Measurements from ENCODE around the gene EIPR1. TPM values are rescaled to one million over a fixed set of nuclear protein-coding genes. Genes with fewer than 3 reads are reported as not detected.
A peak's percentile ranks its signal among the peaks of the same experiment; 100 is the strongest.

EIPR1 gene
- total and polyA plus RNA-seq, 2 of the 13 experiments (the other 11 are each of a cell fraction or from before 2014, with no cell fraction given): 70.0 to 96.3 TPM

DNA sequence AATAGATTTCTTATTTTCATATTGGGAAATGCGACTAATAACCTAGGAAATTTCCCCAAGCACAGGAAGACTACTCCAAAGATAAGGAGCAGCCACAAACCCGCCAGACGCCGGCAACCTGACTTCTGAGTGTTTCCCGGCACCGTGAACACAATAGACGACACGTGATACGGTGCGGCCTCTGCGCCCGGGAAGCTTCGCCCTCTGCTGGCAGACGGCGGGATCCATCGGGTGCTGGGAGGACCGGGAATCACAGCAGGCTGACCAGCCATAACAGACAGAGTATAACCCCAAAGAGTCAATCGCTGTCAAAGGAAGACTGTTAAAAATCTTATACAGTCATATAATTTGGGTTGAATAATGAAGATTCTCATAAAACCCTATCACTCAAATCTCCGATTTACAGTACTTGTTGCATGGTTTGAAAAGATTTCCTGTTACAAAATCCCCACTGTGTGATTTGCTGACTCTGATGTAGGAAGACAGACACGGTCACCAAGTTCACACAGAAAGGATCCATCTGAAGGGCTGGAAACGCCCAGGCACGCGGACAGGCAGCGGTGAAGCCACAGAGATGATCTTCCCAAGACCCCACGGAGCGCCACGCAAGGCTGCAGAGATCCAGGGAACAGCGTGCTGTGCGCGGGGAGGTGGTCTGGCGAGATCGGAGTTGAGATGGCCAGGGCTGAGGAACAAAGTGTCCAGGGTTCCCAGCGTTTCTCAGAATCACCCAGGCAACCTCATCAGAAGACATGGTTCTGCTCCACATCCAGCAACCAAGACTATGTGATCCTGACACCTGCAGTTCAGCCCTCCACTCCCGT is 73.8 kb downstream of the EIPR1 start (continued):
- TF ChIP-seq ZNF780A (CRISPR knock-in tag; IDR thresholded peaks at IDR 0.05) (no peak), NPAS2 (CRISPR knock-in tag; IDR thresholded peaks at IDR 0.05; ENCODE audit: borderline replicate concordance) (no peak), PAF1 (CRISPR knock-in tag; IDR thresholded peaks at IDR 0.05) (no peak), THYN1 (CRISPR knock-in tag; IDR thresholded peaks at IDR 0.05; ENCODE audit: borderline replicate concordance, low read depth) (no peak), MAFK (conservative IDR thresholded peaks at IDR 0.05 in 1 of 2, IDR thresholded peaks at IDR 0.05 in 1 of 2; ENCODE audit: low read length in 2 of 2) (no peak), FOSL1 (CRISPR knock-in tag; IDR thresholded peaks at IDR 0.05; ENCODE audit: borderline replicate concordance) (no peak), CENPX (CRISPR knock-in tag; IDR thresholded peaks at IDR 0.05) (no peak), ZNF180 (CRISPR knock-in tag; IDR thresholded peaks at IDR 0.05; ENCODE audit: borderline replicate concordance, low read depth) (no peak), AHR (CRISPR knock-in tag; IDR thresholded peaks at IDR 0.05) (no peak), ZNF629 (CRISPR knock-in tag; conservative IDR thresholded peaks at IDR 0.05) (no peak)
- TF ChIP-seq, protein P1, sequence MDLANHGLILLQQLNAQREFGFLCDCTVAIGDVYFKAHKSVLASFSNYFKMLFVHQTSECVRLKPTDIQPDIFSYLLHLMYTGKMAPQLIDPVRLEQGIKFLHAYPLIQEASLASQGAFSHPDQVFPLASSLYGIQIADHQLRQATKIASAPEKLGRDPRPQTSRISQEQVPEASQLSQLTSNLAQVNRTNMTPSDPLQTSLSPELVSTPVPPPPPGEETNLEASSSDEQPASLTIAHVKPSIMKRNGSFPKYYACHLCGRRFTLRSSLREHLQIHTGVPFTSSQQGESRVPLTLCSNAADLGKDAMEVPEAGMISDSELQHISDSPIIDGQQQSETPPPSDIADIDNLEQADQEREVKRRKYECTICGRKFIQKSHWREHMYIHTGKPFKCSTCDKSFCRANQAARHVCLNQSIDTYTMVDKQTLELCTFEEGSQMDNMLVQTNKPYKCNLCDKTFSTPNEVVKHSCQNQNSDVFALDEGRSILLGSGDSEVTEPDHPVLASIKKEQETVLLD (CRISPR knock-in tag; IDR thresholded peaks at IDR 0.05; ENCODE audit: low read depth): no peak; the same call in 1 of the 2 replicates
- TF ChIP-seq, protein P2, sequence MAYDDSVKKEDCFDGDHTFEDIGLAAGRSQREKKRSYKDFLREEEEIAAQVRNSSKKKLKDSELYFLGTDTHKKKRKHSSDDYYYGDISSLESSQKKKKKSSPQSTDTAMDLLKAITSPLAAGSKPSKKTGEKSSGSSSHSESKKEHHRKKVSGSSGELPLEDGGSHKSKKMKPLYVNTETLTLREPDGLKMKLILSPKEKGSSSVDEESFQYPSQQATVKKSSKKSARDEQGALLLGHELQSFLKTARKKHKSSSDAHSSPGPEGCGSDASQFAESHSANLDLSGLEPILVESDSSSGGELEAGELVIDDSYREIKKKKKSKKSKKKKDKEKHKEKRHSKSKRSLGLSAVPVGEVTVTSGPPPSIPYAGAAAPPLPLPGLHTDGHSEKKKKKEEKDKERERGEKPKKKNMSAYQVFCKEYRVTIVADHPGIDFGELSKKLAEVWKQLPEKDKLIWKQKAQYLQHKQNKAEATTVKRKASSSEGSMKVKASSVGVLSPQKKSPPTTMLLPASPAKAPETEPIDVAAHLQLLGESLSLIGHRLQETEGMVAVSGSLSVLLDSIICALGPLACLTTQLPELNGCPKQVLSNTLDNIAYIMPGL (CRISPR knock-in tag; IDR thresholded peaks at IDR 0.05; ENCODE audit: borderline replicate concordance in 1 of 2, low read depth in 1 of 2): peak; percentile 59 to 78; a peak in 3 of 4 replicates
- TF ChIP-seq, protein P3, sequence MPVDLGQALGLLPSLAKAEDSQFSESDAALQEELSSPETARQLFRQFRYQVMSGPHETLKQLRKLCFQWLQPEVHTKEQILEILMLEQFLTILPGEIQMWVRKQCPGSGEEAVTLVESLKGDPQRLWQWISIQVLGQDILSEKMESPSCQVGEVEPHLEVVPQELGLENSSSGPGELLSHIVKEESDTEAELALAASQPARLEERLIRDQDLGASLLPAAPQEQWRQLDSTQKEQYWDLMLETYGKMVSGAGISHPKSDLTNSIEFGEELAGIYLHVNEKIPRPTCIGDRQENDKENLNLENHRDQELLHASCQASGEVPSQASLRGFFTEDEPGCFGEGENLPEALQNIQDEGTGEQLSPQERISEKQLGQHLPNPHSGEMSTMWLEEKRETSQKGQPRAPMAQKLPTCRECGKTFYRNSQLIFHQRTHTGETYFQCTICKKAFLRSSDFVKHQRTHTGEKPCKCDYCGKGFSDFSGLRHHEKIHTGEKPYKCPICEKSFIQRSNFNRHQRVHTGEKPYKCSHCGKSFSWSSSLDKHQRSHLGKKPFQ (CRISPR knock-in tag; IDR thresholded peaks at IDR 0.05; ENCODE audit: insufficient replicate concordance): no peak
- TF ChIP-seq, protein P4, sequence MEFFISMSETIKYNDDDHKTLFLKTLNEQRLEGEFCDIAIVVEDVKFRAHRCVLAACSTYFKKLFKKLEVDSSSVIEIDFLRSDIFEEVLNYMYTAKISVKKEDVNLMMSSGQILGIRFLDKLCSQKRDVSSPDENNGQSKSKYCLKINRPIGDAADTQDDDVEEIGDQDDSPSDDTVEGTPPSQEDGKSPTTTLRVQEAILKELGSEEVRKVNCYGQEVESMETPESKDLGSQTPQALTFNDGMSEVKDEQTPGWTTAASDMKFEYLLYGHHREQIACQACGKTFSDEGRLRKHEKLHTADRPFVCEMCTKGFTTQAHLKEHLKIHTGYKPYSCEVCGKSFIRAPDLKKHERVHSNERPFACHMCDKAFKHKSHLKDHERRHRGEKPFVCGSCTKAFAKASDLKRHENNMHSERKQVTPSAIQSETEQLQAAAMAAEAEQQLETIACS (CRISPR knock-in tag; IDR thresholded peaks at IDR 0.05): no peak
- TF ChIP-seq, protein P5, sequence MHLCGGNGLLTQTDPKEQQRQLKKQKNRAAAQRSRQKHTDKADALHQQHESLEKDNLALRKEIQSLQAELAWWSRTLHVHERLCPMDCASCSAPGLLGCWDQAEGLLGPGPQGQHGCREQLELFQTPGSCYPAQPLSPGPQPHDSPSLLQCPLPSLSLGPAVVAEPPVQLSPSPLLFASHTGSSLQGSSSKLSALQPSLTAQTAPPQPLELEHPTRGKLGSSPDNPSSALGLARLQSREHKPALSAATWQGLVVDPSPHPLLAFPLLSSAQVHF (CRISPR knock-in tag; IDR thresholded peaks at IDR 0.05): 0 out of 2 replicates have a peak, but pooled peaks have one; percentile 53
- TF ChIP-seq, protein P6, sequence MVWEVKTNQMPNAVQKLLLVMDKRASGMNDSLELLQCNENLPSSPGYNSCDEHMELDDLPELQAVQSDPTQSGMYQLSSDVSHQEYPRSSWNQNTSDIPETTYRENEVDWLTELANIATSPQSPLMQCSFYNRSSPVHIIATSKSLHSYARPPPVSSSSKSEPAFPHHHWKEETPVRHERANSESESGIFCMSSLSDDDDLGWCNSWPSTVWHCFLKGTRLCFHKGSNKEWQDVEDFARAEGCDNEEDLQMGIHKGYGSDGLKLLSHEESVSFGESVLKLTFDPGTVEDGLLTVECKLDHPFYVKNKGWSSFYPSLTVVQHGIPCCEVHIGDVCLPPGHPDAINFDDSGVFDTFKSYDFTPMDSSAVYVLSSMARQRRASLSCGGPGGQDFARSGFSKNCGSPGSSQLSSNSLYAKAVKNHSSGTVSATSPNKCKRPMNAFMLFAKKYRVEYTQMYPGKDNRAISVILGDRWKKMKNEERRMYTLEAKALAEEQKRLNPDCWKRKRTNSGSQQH (CRISPR knock-in tag; IDR thresholded peaks at IDR 0.05; ENCODE audit: low read depth): no peak
- TF ChIP-seq, protein P7, sequence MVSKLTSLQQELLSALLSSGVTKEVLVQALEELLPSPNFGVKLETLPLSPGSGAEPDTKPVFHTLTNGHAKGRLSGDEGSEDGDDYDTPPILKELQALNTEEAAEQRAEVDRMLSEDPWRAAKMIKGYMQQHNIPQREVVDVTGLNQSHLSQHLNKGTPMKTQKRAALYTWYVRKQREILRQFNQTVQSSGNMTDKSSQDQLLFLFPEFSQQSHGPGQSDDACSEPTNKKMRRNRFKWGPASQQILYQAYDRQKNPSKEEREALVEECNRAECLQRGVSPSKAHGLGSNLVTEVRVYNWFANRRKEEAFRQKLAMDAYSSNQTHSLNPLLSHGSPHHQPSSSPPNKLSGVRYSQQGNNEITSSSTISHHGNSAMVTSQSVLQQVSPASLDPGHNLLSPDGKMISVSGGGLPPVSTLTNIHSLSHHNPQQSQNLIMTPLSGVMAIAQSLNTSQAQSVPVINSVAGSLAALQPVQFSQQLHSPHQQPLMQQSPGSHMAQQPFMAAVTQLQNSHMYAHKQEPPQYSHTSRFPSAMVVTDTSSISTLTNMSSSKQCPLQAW (CRISPR knock-in tag; IDR thresholded peaks at IDR 0.05): peak; percentile 46

Measured in HepG2 (cell line).